H1 (cell line): ENCODE measurements around the gene ACTL8. TPM values are rescaled to one million over a fixed set of nuclear protein-coding genes. Genes with fewer than 3 reads are reported as not detected.

Experiments used
- CTCF ChIA-PET: fragments of 300-600 bp; sonication (Branson Sonifier 250); formaldehyde crosslinking; loops from one replicate; lab custom pipeline; 2021; ENCODE audit not compliant: partially characterized antibody; lab: Charles Lee
- POLR2A ChIA-PET: fragments of 300-600 bp; sonication (Branson Sonifier 250); formaldehyde crosslinking; loops from one replicate; lab custom pipeline; 2021; ENCODE audit warnings: inconsistent platforms; ENCODE audit not compliant: partially characterized antibody; lab: Charles Lee
- DNase-seq, 2 experiments: peaks; one replicate each; pipeline versions ENCODE4 v3.0.0 to v3.0.0-alpha.2; 2010 to 2022; ENCODE audit warnings: low spot score in 2 of 2, low read depth in 1 of 2, mixed read lengths in 1 of 2
- FAIRE-seq: peaks from 2 replicates; lab custom pipeline; 2011; peaks lifted over from hg19 to GRCh38; lab: Jason Lieb, UNC
- H2AFZ ChIP-seq: 2 replicates; pipeline ENCODE4 v1.8.1; 2012; ENCODE audit warnings: low read length, inconsistent platforms
- H2AK5ac ChIP-seq: 2 replicates; pipeline ENCODE4 v1.6.1; 2013; ENCODE audit warnings: low read depth, low read length
- H2BK120ac ChIP-seq: replicated peaks from 2 replicates; pipeline ENCODE3; 2013; ENCODE audit warnings: low read depth, low read length, inconsistent platforms
- H2BK12ac ChIP-seq: 2 replicates; pipeline ENCODE4 v1.6.1; 2013; ENCODE audit warnings: low read depth, low read length
- H2BK15ac ChIP-seq: 2 replicates; pipeline ENCODE4 v1.6.1; 2013; ENCODE audit warnings: low read length
- H2BK20ac ChIP-seq: 2 replicates; pipeline ENCODE4 v1.6.1; 2013; ENCODE audit warnings: low read length
- H2BK5ac ChIP-seq: 2 replicates; pipeline ENCODE4 v1.6.1; 2013; ENCODE audit warnings: low read depth, low read length
- H3K14ac ChIP-seq: 2 replicates; pipeline ENCODE4 v1.6.1; 2013; ENCODE audit warnings: inconsistent platforms; ENCODE audit not compliant: insufficient read length
- H3K18ac ChIP-seq: 2 replicates; pipeline ENCODE4 v1.6.1; 2013; ENCODE audit warnings: low read length; ENCODE audit errors: extremely low read depth
- H3K23ac ChIP-seq: 2 replicates; pipeline ENCODE4 v1.6.1; 2013; ENCODE audit warnings: inconsistent platforms; ENCODE audit not compliant: insufficient read length
- H3K23me2 ChIP-seq: 2 replicates; pipeline ENCODE4 v1.6.1; 2013; ENCODE audit warnings: low read depth, low read length
- H3K27ac ChIP-seq: 2 replicates; pipeline ENCODE4 v1.6.1; 2011; ENCODE audit warnings: low read depth, low read length, inconsistent platforms
- H3K27me3 ChIP-seq, 4 experiments: replicated peaks in 1 of 4; 1 replicate in 1 of 4; 2 replicates in 3 of 4; pipeline versions ENCODE4 v1.6.1 to v1.8.1; 2011 to 2013; ENCODE audit warnings: low read length in 3 of 4, mild to moderate bottlenecking in 3 of 4, inconsistent platforms in 2 of 4, mixed read lengths in 2 of 4, moderate library complexity in 1 of 4; ENCODE audit not compliant: control insufficient read depth in 3 of 4, insufficient read depth in 3 of 4; ENCODE audit errors: extremely low read depth in 1 of 4
- H3K36me3 ChIP-seq, 4 experiments: 2 replicates each; pipeline versions ENCODE4 v1.6.1 to v1.8.1; 2011 to 2013; ENCODE audit warnings: mild to moderate bottlenecking in 4 of 4, low read length in 3 of 4, moderate library complexity in 2 of 4, control low read depth in 1 of 4, inconsistent platforms in 1 of 4; ENCODE audit not compliant: insufficient read depth in 4 of 4, control insufficient read depth in 2 of 4
- H3K4ac ChIP-seq: replicated peaks from 2 replicates; pipeline ENCODE3; 2013; ENCODE audit warnings: low read length, low read depth, mixed read lengths, inconsistent platforms; ENCODE audit not compliant: insufficient read length
- H3K4me1 ChIP-seq, 4 experiments: replicated peaks in 1 of 4; 1 replicate in 1 of 4; 2 replicates in 3 of 4; pipeline versions ENCODE4 v1.6.1 to v1.8.1; 2011 to 2013; ENCODE audit warnings: low read length in 3 of 4, inconsistent platforms in 2 of 4, mixed read lengths in 1 of 4; ENCODE audit not compliant: insufficient read depth in 4 of 4, control insufficient read depth in 3 of 4
- H3K4me2 ChIP-seq, 2 experiments: 2 replicates each; pipeline versions ENCODE4 v1.6.1 to v1.8.1; 2011 to 2013; ENCODE audit warnings: low read depth in 2 of 2, low read length in 2 of 2, control low read depth in 1 of 2, inconsistent platforms in 1 of 2, mild to moderate bottlenecking in 1 of 2; ENCODE audit not compliant: insufficient read depth in 1 of 2
- H3K4me3 ChIP-seq, 4 experiments: fragments of 200-600, 300-600 bp in 1 of 4; sonication (generic), shearing (Covaris generic), sonication (Bioruptor Twin) in 1 of 4; 2 replicates each; pipeline versions ENCODE4 v1.5.1 to v1.8.1; 2011 to 2016; ENCODE audit warnings: low read length in 4 of 4, low read depth in 3 of 4, control low read depth in 2 of 4, inconsistent platforms in 2 of 4, mild to moderate bottlenecking in 2 of 4, mixed read lengths in 1 of 4, moderate library complexity in 1 of 4; ENCODE audit not compliant: insufficient read depth in 2 of 4; ENCODE audit errors: extremely low read depth in 1 of 4
- H3K56ac ChIP-seq: replicated peaks from 2 replicates; pipeline ENCODE3; 2013; ENCODE audit warnings: low read depth, mild to moderate bottlenecking, mixed read lengths, low read length, inconsistent platforms; ENCODE audit not compliant: insufficient read length
- H3K79me1 ChIP-seq: 2 replicates; pipeline ENCODE4 v1.6.1; 2013; ENCODE audit warnings: low read depth, low read length, control low read depth
- H3K79me2 ChIP-seq, 2 experiments: 2 replicates each; pipeline versions ENCODE4 v1.6.1 to v1.8.1; 2012 to 2013; ENCODE audit warnings: low read length in 2 of 2, mild to moderate bottlenecking in 2 of 2, inconsistent platforms in 1 of 2; ENCODE audit not compliant: insufficient read depth in 2 of 2, control insufficient read depth in 1 of 2
- H3K9ac ChIP-seq, 4 experiments: replicated peaks in 1 of 4; 1 replicate in 1 of 4; 2 replicates in 3 of 4; pipeline versions ENCODE4 v1.6.1 to v1.8.1; 2011 to 2013; ENCODE audit warnings: low read depth in 3 of 4, low read length in 3 of 4, control low read depth in 2 of 4, mild to moderate bottlenecking in 2 of 4, moderate library complexity in 2 of 4, inconsistent platforms in 1 of 4; ENCODE audit errors: extremely low read depth in 1 of 4
- H3K9me3 ChIP-seq, 2 experiments: 2 replicates each; pipeline versions ENCODE4 v1.6.1 to v1.8.1; 2012 to 2013; ENCODE audit warnings: mild to moderate bottlenecking in 2 of 2, moderate library complexity in 2 of 2, control low read depth in 1 of 2, inconsistent platforms in 1 of 2, low read depth in 1 of 2, low read length in 1 of 2, mixed read lengths in 1 of 2; ENCODE audit not compliant: insufficient read depth in 2 of 2
- H4K20me1 ChIP-seq, 2 experiments: replicated peaks in 1 of 2; 2 replicates each; pipeline versions ENCODE3 to v1.8.1; 2011 to 2013; ENCODE audit warnings: inconsistent platforms in 2 of 2, low read length in 2 of 2, mild to moderate bottlenecking in 1 of 2; ENCODE audit not compliant: insufficient read depth in 2 of 2, control insufficient read depth in 1 of 2
- H4K5ac ChIP-seq: 2 replicates; pipeline ENCODE4 v1.6.1; 2013; ENCODE audit warnings: low read length, low read depth, mixed read lengths, inconsistent platforms; ENCODE audit not compliant: insufficient read length
- H4K8ac ChIP-seq: 2 replicates; pipeline ENCODE4 v1.8.0; 2013; ENCODE audit warnings: mild to moderate bottlenecking, moderate library complexity, low read length, inconsistent platforms; ENCODE audit not compliant: insufficient read depth; ENCODE audit errors: extremely low read depth
- H4K91ac ChIP-seq: replicated peaks from 2 replicates; pipeline ENCODE3; 2013; ENCODE audit warnings: low read length, mixed read lengths, inconsistent platforms; ENCODE audit not compliant: insufficient read length
- ATF2 ChIP-seq: IDR thresholded peaks from 2 replicates; pipeline ENCODE4 v1.6.1; 2012; ENCODE audit warnings: low read length, inconsistent platforms
- CHD2 ChIP-seq: IDR thresholded peaks from 2 replicates; pipeline ENCODE4 v1.6.1; 2012; ENCODE audit warnings: low read length, improper control_type of control experiment
- CTBP2 ChIP-seq: IDR thresholded peaks from 2 replicates; pipeline ENCODE4 v1.7.0; 2011; ENCODE audit warnings: borderline replicate concordance, mild to moderate bottlenecking, moderate library complexity, mixed read lengths, low read length; ENCODE audit not compliant: insufficient read depth, insufficient read length
- FOSL1 ChIP-seq: IDR thresholded peaks from 2 replicates; pipeline ENCODE4 v1.6.1; 2011; ENCODE audit warnings: mild to moderate bottlenecking, low read depth, low read length, moderate library complexity; ENCODE audit not compliant: insufficient read depth
- GABPA ChIP-seq: IDR thresholded peaks from 2 replicates; pipeline ENCODE4 v1.6.1; 2011; ENCODE audit warnings: mild to moderate bottlenecking, low read length, moderate library complexity, borderline replicate concordance; ENCODE audit not compliant: insufficient read depth
- KDM4A ChIP-seq: IDR thresholded peaks from one replicate; pipeline ENCODE4 v1.7.1; 2012; ENCODE audit warnings: low read depth, mild to moderate bottlenecking, moderate library complexity, low read length, inconsistent platforms; ENCODE audit not compliant: severe bottlenecking
- NRF1 ChIP-seq: IDR thresholded peaks from 2 replicates; pipeline ENCODE4 v1.6.1; 2011; ENCODE audit warnings: mild to moderate bottlenecking, low read depth, low read length, improper control_type of control experiment
- POU5F1 ChIP-seq: IDR thresholded peaks from 2 replicates; pipeline ENCODE4 v1.6.1; 2011; ENCODE audit warnings: low read depth, mild to moderate bottlenecking, low read length, moderate library complexity
- SP2 ChIP-seq: IDR thresholded peaks from 2 replicates; pipeline ENCODE4 v1.6.1; 2012; ENCODE audit warnings: mild to moderate bottlenecking, low read length, inconsistent platforms
- TAF1 ChIP-seq: IDR thresholded peaks from 2 replicates; pipeline ENCODE4 v1.6.1; 2011; ENCODE audit warnings: mild to moderate bottlenecking, low read depth, low read length
- WGBS, 2 experiments: shearing (Covaris generic) in 1 of 2; methylation state at CpG; one replicate each; pipeline versions ENCODE4 v1.1.6 to v1.1.7; 2013 to 2015; ENCODE audit warnings: low lambda C conversion rate in 2 of 2, mixed read lengths in 2 of 2, inconsistent platforms in 1 of 2, low coverage in 1 of 2, missing lambda C conversion rate in 1 of 2; ENCODE audit not compliant: insufficient replicate concordance in 2 of 2, insufficient coverage in 1 of 2, insufficient read length in 1 of 2; ENCODE audit errors: extremely low coverage in 1 of 2, missing lambda C conversion rate in 1 of 2; 5-methylcytosine and 5-hydroxymethylcytosine counted together
- polyA plus RNA-seq, 7 experiments: library from polyadenylated mRNA; depleted of rRNA in 3 of 7; stranded (reverse) in 5 of 7; unstranded in 2 of 7; fragments of >200 nt in 5 of 7; fragments of 200-250 nt in 2 of 7; gene quantifications; 1 replicate in 5 of 7; 2 replicates in 1 of 7; 4 replicates in 1 of 7; pipeline versions ENCODE4 v1.2.1 to v1.2.3, GENCODE V29; 2011 to 2013; ENCODE audit warnings: missing spikeins in 2 of 7, mixed read lengths in 2 of 7
- total RNA-seq: library from RNA; stranded (reverse); fragmentation: NEBNext Ultra II Directional; extraction: Animal tissue kit (Norgen Biotek cat#: 25700); gene quantifications from 2 replicates; pipeline ENCODE4 v1.2.1, GENCODE V29; 2021

The ACTL8 gene
- total and polyA plus RNA-seq, 2 of the 8 experiments (the other 6 are each of a cell fraction or from before 2014, with no cell fraction given), result 0.33 to 0.47 TPM

- Histone ChIP-seq H3K27ac (no peak overlapping the region), H3K36me3 (no peaks in the 10 kb centered on the region), H3K79me1 (no peaks in the 10 kb centered on the region), H2BK5ac (no peak overlapping the region), H3K9me3 (peaks cover 26 to 28% of the 10 kb centered on the region in 2 experiments), H2BK20ac (no peak overlapping the region), H4K91ac (no peak overlapping the region), H3K18ac (no peak overlapping the region), H4K8ac (no peak overlapping the region; the same call in 1 of the 2 replicates), H3K27me3 (0 out of 7 replicates have a peak, but pooled peaks cover 0 to 3% (median 0%) of the 10 kb centered on the region in 4 experiments), H2BK12ac (no peak overlapping the region), H3K56ac (no peak overlapping the region), H2AK5ac (no peak overlapping the region), H3K9ac (no peak overlapping the region), H3K4ac (no peak overlapping the region), H2AFZ (no peak overlapping the region), H3K23ac (no peak overlapping the region), H4K20me1 (no peaks in the 10 kb centered on the region), H3K4me3 (no peak overlapping the region), H4K5ac (no peak overlapping the region), H2BK120ac (no peak overlapping the region), H3K79me2 (no peaks in the 10 kb centered on the region), H2BK15ac (no peak overlapping the region), H3K14ac (no peak overlapping the region), H3K4me1 (no peaks in the 10 kb centered on the region; a peak in 1 of 7 replicates), H3K4me2 (no peak overlapping the region), H3K23me2 (no peaks in the 10 kb centered on the region)
- POLR2A ChIA-PET, result interaction anchor here (0.5 to 0.7 kb wide), 2 partner anchors 19 to 25 kb away, joined by 3 to 4 read pairs; no protein-coding TSS in a partner anchor
- TF ChIP-seq KDM4A (no peak), SP2 (no peak), ATF2 (no peak), POU5F1 (no peak), FOSL1 (no peak), CHD2 (no peak), TAF1 (no peak), NRF1 (no peak), CTBP2 (no peak), GABPA (no peak)
- CTCF ChIA-PET, result interaction anchor here (0.9 to 6.4 kb wide), 11 partner anchors 11 to 822 kb away, joined by 3 to 27 read pairs (median 4); no protein-coding TSS in a partner anchor
- 91% methylated on average over 11 of the region's 11 CpGs; no CpG with 5 or more reads in 1 of the 2 experiments for WGBS, 2 experiments
- DNase-seq, result no peak
- FAIRE-seq, result no peak
These were observed 7.2 kb downstream of the ACTL8 start for GRCh38 chr1:17762313-17762712.
